GM06990 (cell line): ENCODE measurements around the gene GNAS-AS1.

ENCODE experiments used
- DNase-seq: peaks from one replicate; pipeline ENCODE4 v3.0.0-alpha.2; 2011; ENCODE audit not compliant: insufficient read length; ENCODE audit errors: extremely low read depth
- H3K27me3 ChIP-seq: replicated peaks from 2 replicates; pipeline ENCODE4 v1.6.0; 2011; ENCODE audit warnings: low read length; ENCODE audit not compliant: control insufficient read depth, insufficient read depth
- H3K36me3 ChIP-seq: 2 replicates; pipeline ENCODE4 v1.5.1; 2011; ENCODE audit warnings: low read length; ENCODE audit not compliant: control insufficient read depth, insufficient read depth
- H3K4me3 ChIP-seq: replicated peaks from 2 replicates; pipeline ENCODE4 v1.5.1; 2011; ENCODE audit warnings: low read depth, mild to moderate bottlenecking, control low read depth, low read length
- CTCF ChIP-seq: IDR thresholded peaks from 2 replicates; pipeline ENCODE4 v1.5.1; 2011; ENCODE audit warnings: low read length, control low read depth, mild to moderate bottlenecking, inconsistent platforms; ENCODE audit not compliant: insufficient read depth, poor library complexity, severe bottlenecking

The GNAS-AS1 gene

DNA sequence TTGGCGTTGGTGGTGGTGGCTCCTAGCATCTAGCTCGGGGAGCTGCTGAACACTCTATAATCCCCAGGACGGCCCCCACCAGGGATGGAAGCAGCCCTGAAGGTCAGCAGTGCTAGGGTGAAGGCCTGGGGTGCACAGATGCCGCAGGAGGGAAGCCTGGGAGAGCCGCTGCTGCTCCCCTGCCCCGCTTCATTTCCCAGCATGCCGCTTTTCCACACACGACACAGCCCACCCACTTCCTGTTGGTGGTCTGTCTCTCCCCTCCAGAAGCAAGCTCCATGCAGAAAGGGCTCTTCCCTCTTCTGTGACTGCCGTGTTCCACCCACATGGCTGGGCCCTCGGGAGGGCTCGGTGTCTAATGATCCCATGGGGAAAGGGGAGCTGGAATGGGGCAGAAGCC is 35.3 kb downstream of the GNAS-AS1 start:
- no peak for DNase-seq
- no peak for TF ChIP-seq CTCF
- no peak overlapping the region for H3K4me3 ChIP-seq
- H3K27me3 ChIP-seq: peaks cover 1% of the 10 kb centered on the region; the same call in 1 of the 2 replicates
- no peaks in the 10 kb centered on the region; the same call in none of the 2 replicates for H3K36me3 ChIP-seq

DNA sequence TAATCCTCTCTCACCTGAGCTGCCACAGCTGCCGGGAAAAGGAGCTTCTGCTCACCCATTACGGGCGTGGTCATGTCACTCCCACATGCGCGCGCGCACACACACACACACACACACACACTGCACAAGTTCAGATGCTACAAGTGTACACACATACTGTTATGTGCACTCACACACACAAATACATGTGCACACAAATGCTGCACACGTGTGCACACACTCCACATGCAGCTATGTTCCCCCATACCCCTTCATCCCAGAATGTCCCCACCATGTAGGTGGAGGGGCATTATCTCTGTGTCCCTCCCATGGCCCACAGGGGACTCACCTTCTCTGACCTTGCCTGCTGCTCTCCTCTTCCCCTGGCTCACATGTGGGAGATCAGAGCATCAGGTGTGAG is 37.3 kb downstream of the GNAS-AS1 start:
- TF ChIP-seq CTCF: no peak
- Histone ChIP-seq H3K27me3 (peaks cover 1% of the 10 kb centered on the region; the same call in 1 of the 2 replicates), H3K36me3 (no peaks in the 10 kb centered on the region; the same call in 1 of the 2 replicates), H3K4me3 (no peak overlapping the region)
- DNase-seq: no peak

- Histone ChIP-seq H3K27me3 (peaks cover 1% of the 10 kb centered on the region; the same call in 1 of the 2 replicates), H3K4me3 (no peak overlapping the region), H3K36me3 (no peaks in the 10 kb centered on the region)
- TF ChIP-seq CTCF: no peak
- no peak for DNase-seq
Measured at GRCh38 chr20:58811334-58811733, 39.4 kb downstream of the GNAS-AS1 start.

DNA sequence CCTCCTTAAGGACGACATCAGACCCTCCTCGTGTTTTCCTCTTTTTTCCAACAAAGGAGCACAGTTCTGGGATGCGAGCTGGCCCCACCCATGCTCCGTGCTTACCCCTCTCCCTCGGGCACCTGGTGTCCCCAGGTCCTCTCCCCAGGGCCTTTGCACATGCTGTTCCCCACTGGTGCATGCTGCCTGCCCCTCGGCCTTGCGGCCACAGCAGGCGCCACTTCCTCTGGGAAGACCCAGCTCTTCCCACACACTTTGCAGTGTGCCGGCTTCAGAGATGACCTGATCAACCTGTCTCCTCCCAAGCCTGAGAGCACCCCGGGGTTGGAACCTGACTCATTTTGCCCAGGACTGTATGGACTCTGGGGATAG is 39.8 kb downstream of the GNAS-AS1 start:
- TF ChIP-seq CTCF: no peak
- Histone ChIP-seq H3K4me3 (no peak overlapping the region), H3K27me3 (peaks cover 1% of the 10 kb centered on the region; the same call in 1 of the 2 replicates), H3K36me3 (no peaks in the 10 kb centered on the region)
- DNase-seq: no peak

GRCh38 chr20:58810116-58810878 is 40.4 kb downstream of the GNAS-AS1 start:
- no peak for DNase-seq
- H3K4me3 ChIP-seq: no peak overlapping the region
- no peaks in the 10 kb centered on the region for H3K36me3 ChIP-seq
- H3K27me3 ChIP-seq: peaks cover 1% of the 10 kb centered on the region; the same call in 1 of the 2 replicates
- TF ChIP-seq CTCF: no peak
